Measurements from ENCODE around the gene KANTR. TPM values are rescaled to one million over a fixed set of nuclear protein-coding genes. Genes with fewer than 3 reads are reported as not detected.

The KANTR gene
- total RNA-seq, 1 experiment from 2014 or later: 13.2 TPM

GRCh38 chrX:53125506-53125905 is 31.6 kb downstream of the KANTR start:
- POLR2A ChIA-PET: no interaction called here
- intact Hi-C loops (cut with micrococcal nuclease; ENCODE audit: unreplicated experiment): no loop called here
- no peaks in the 10 kb centered on the region for H3K27me3 Mint-ChIP-seq (ENCODE audit: insufficient read depth, unreplicated experiment)
- H3K4me3 Mint-ChIP-seq (ENCODE audit: unreplicated experiment): no peak overlapping the region
- no peaks in the 10 kb centered on the region for H3K27me3 ChIP-seq (replicated peaks; ENCODE audit: control insufficient read depth, insufficient read depth, low read length)
- peaks cover 5% of the 10 kb centered on the region for H3K36me3 Mint-ChIP-seq (ENCODE audit: insufficient read depth, unreplicated experiment)
- no peak for DNase-seq
- CTCF ChIA-PET: no interaction called here
- H3K9me3 Mint-ChIP-seq (ENCODE audit: unreplicated experiment): no peaks in the 10 kb centered on the region
- H3K4me1 ChIP-seq: no peaks in the 10 kb centered on the region
- no TSS peak for BruUV-seq (replicated peaks)
- no peak overlapping the region for H3K27ac Mint-ChIP-seq (ENCODE audit: unreplicated experiment)
- H3K4me3 ChIP-seq (ENCODE audit: low read depth, low read length): no peak overlapping the region
- TF ChIP-seq, protein P1, sequence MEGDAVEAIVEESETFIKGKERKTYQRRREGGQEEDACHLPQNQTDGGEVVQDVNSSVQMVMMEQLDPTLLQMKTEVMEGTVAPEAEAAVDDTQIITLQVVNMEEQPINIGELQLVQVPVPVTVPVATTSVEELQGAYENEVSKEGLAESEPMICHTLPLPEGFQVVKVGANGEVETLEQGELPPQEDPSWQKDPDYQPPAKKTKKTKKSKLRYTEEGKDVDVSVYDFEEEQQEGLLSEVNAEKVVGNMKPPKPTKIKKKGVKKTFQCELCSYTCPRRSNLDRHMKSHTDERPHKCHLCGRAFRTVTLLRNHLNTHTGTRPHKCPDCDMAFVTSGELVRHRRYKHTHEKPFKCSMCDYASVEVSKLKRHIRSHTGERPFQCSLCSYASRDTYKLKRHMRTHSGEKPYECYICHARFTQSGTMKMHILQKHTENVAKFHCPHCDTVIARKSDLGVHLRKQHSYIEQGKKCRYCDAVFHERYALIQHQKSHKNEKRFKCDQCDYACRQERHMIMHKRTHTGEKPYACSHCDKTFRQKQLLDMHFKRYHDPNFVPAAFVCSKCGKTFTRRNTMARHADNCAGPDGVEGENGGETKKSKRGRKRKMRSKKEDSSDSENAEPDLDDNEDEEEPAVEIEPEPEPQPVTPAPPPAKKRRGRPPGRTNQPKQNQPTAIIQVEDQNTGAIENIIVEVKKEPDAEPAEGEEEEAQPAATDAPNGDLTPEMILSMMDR (IDR thresholded peaks at IDR 0.05; ENCODE audit: insufficient read depth in 1 of 2, low read depth in 1 of 2, low read length in 1 of 2, severe bottlenecking in 1 of 2, unreplicated experiment in 1 of 2): no peak
- no peaks in the 10 kb centered on the region for H3K4me1 Mint-ChIP-seq (ENCODE audit: low read depth, unreplicated experiment)
- H3K9me3 ChIP-seq: no peaks in the 10 kb centered on the region
- H3K36me3 ChIP-seq (ENCODE audit: control insufficient read depth, insufficient read depth, low read length): no peaks in the 10 kb centered on the region

- Histone ChIP-seq H3K36me3 (ENCODE audit: control insufficient read depth, insufficient read depth, low read length) (no peaks in the 10 kb centered on the region), H3K4me1 (no peaks in the 10 kb centered on the region), H3K9me3 (no peaks in the 10 kb centered on the region), H3K27me3 (replicated peaks; ENCODE audit: control insufficient read depth, insufficient read depth, low read length) (no peaks in the 10 kb centered on the region), H3K4me3 (ENCODE audit: low read depth, low read length) (no peak overlapping the region)
- Mint-ChIP-seq H3K36me3 (ENCODE audit: insufficient read depth, unreplicated experiment) (peaks cover 5% of the 10 kb centered on the region), H3K4me1 (ENCODE audit: low read depth, unreplicated experiment) (no peaks in the 10 kb centered on the region), H3K9me3 (ENCODE audit: unreplicated experiment) (no peaks in the 10 kb centered on the region), H3K27ac (ENCODE audit: unreplicated experiment) (no peak overlapping the region), H3K27me3 (ENCODE audit: insufficient read depth, unreplicated experiment) (no peaks in the 10 kb centered on the region), H3K4me3 (ENCODE audit: unreplicated experiment) (no peak overlapping the region)
- BruUV-seq (replicated peaks): no TSS peak
- POLR2A ChIA-PET: no interaction called here
- CTCF ChIA-PET: no interaction called here
- DNase-seq: no peak
- TF ChIP-seq, protein P1 (IDR thresholded peaks at IDR 0.05; ENCODE audit: insufficient read depth in 1 of 2, low read depth in 1 of 2, low read length in 1 of 2, severe bottlenecking in 1 of 2, unreplicated experiment in 1 of 2): no peak
- intact Hi-C loops (cut with micrococcal nuclease; ENCODE audit: unreplicated experiment): no loop called here
These were observed 32.4 kb downstream of the KANTR start for GRCh38 chrX:53126377-53126776.

DNA sequence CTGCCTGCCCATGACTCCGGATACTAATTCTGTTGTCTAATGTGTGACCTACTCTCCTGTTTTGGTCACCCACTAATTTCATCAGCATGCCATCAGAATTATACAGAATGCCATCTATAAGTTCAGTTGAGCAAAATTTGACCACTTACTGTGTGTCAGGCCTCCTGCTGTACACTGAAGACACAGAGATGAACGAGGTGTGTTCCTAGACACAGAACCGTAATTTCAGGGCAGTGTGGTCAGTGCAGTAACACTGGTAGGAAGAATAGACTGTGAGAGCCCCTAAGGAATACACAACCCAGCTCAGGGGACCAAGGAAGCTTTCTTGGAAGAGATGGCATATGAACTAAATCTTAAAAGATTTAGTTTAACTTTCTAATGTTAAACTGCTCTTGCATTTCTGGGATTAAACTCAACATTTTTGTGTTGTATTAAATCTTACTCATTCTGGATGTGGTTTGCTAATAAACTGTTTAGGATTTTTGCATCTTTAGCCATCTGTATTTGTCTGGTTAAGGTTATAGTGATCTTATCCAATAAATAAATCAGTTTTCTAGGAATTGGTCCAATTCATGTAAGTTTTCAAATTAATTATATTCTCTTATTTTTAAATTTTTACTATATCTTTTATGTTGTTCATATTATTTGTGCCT is 34.3 kb downstream of the KANTR start:
- H3K4me3 ChIP-seq (ENCODE audit: low read depth, low read length): no peak overlapping the region
- no peak for DNase-seq
- H3K36me3 Mint-ChIP-seq (ENCODE audit: insufficient read depth, unreplicated experiment): peaks cover 5% of the 10 kb centered on the region
- no peak overlapping the region for H3K4me3 Mint-ChIP-seq (ENCODE audit: unreplicated experiment)
- H3K4me1 Mint-ChIP-seq (ENCODE audit: low read depth, unreplicated experiment): no peaks in the 10 kb centered on the region
- no peaks in the 10 kb centered on the region for H3K9me3 Mint-ChIP-seq (ENCODE audit: unreplicated experiment)
- BruUV-seq (replicated peaks): no TSS peak
- no peak overlapping the region for H3K27ac Mint-ChIP-seq (ENCODE audit: unreplicated experiment)
- ChIA-PET CTCF (no interaction called here), POLR2A (no interaction called here)
- H3K9me3 ChIP-seq: no peaks in the 10 kb centered on the region
- no peaks in the 10 kb centered on the region for H3K27me3 ChIP-seq (replicated peaks; ENCODE audit: control insufficient read depth, insufficient read depth, low read length)
- TF ChIP-seq, protein P1 (IDR thresholded peaks at IDR 0.05; ENCODE audit: insufficient read depth in 1 of 2, low read depth in 1 of 2, low read length in 1 of 2, severe bottlenecking in 1 of 2, unreplicated experiment in 1 of 2): no peak
- H3K4me1 ChIP-seq: no peaks in the 10 kb centered on the region
- no peaks in the 10 kb centered on the region for H3K27me3 Mint-ChIP-seq (ENCODE audit: insufficient read depth, unreplicated experiment)
- intact Hi-C loops (cut with micrococcal nuclease; ENCODE audit: unreplicated experiment): no loop called here
- no peaks in the 10 kb centered on the region for H3K36me3 ChIP-seq (ENCODE audit: control insufficient read depth, insufficient read depth, low read length)

Data from Caco-2 (cell line).